Measurements from ENCODE around the gene POU5F2. TPM values are rescaled to one million over a fixed set of nuclear protein-coding genes. Genes with fewer than 3 reads are reported as not detected.

Gene POU5F2
- total and polyA plus RNA-seq, 9 donors: 0.01 to 0.89 (median 0.04) TPM; not detected in 2

Other genes with a start within 250 kb of the POU5F2 start
- gene NR2F1-AS1, start 160.4 kb downstream of the POU5F2 start, total RNA-seq: 3.8 TPM
- gene NR2F1-AS1, start 160.4 kb downstream of the POU5F2 start, polyA plus RNA-seq (ENCODE audit: insufficient read depth in 1 of 8, insufficient read length in 8 of 8, low replicate concordance in 1 of 8): 1 to 10 TPM; 1.7 to 4.4 (median 4.0) TPM
- gene NR2F1, start 158.4 kb downstream of the POU5F2 start, total RNA-seq: 1.8 TPM
- 10 to 100 TPM in 1 of 8 donors, 1 to 10 TPM in 7; 2.6 to 17.3 (median 5.7) TPM for gene NR2F1, start 158.4 kb downstream of the POU5F2 start, polyA plus RNA-seq (ENCODE audit: insufficient read depth in 1 of 8, insufficient read length in 8 of 8, low replicate concordance in 1 of 8)

Data from muscle of leg (tissue), 9 donors.